ENCODE results near the gene SCNN1B. TPM values are rescaled to one million over a fixed set of nuclear protein-coding genes. Genes with fewer than 3 reads are reported as not detected.
"Not testable (repeated sequence)": the region's sequence is repeated elsewhere in the genome, so short reads cannot be mapped to it uniquely, and the experiment has no call there.

The SCNN1B gene
- total RNA-seq, 2 donors from 2014 or later: 4.7 TPM; not detected in 1

GRCh38 chr16:23395732-23396131 is 93.6 kb downstream of the SCNN1B start:
- TF ChIP-seq CTCF (IDR thresholded peaks at IDR 0.05) (no peak), POLR2A (IDR thresholded peaks at IDR 0.05) (no peak)
- peaks cover 6 to 9% of the 10 kb centered on the region in 2 donors for H3K36me3 ChIP-seq (replicated peaks in 1 of 2; ENCODE audit: insufficient read depth in 1 of 2, low read depth in 2 of 2)
- 91 to 97% methylated on average over 5 to 6 of the region's 6 CpGs for WGBS, 2 donors
- H3K27me3 ChIP-seq: no peaks in the 10 kb centered on the region
- no peak overlapping the region for H3K4me3 ChIP-seq
- ATAC-seq (no peak), DNase-seq (no peak)
- peaks cover 15% of the 10 kb centered on the region for H3K4me1 ChIP-seq
- intact Hi-C loops (cut with DNase I): no loop called here
- no peaks in the 10 kb centered on the region for H3K9me3 ChIP-seq
- no peak overlapping the region for H3K27ac ChIP-seq

GRCh38 chr16:23397464-23397863 is 95.4 kb downstream of the SCNN1B start:
- 83 to 100% methylated on average over 2 of the region's 2 CpGs for whole genome bisulfite sequencing, 2 donors

GRCh38 chr16:23398987-23399805 is 97.1 kb downstream of the SCNN1B start:
- H3K36me3 ChIP-seq (replicated peaks in 1 of 2; ENCODE audit: insufficient read depth in 1 of 2, low read depth in 2 of 2): no peaks in the 10 kb centered on the region
- peaks cover 26% of the 10 kb centered on the region for H3K4me1 ChIP-seq
- intact Hi-C loops (cut with DNase I): no loop called here
- H3K27me3 ChIP-seq: no peaks in the 10 kb centered on the region
- peak overlapping the region in 2 of 4 donors; percentile 41 to 79 for H3K27ac ChIP-seq
- WGBS, 2 donors: 80 to 86% methylated on average over 14 to 17 of the region's 17 CpGs
- TF ChIP-seq POLR2A (IDR thresholded peaks at IDR 0.05): no peak
- TF ChIP-seq CTCF (IDR thresholded peaks at IDR 0.05): no peak
- DNase-seq (peak in 2 of 4 donors; percentile 60 to 65), ATAC-seq (no peak)
- H3K4me3 ChIP-seq: no peak overlapping the region
- H3K9me3 ChIP-seq: no peaks in the 10 kb centered on the region

More at GRCh38 chr16:23397464-23397863, 95.4 kb downstream of the SCNN1B start:
- Histone ChIP-seq H3K27ac (no peak overlapping the region), H3K36me3 (replicated peaks in 1 of 2; ENCODE audit: insufficient read depth in 1 of 2, low read depth in 2 of 2) (peaks cover 0 to 2% of the 10 kb centered on the region in 2 donors), H3K4me3 (no peak overlapping the region), H3K9me3 (no peaks in the 10 kb centered on the region), H3K4me1 (peaks cover 26% of the 10 kb centered on the region), H3K27me3 (no peaks in the 10 kb centered on the region)
- ATAC-seq: no peak
- TF ChIP-seq POLR2A (IDR thresholded peaks at IDR 0.05): no peak
- TF ChIP-seq CTCF (IDR thresholded peaks at IDR 0.05): no peak
- DNase-seq: no peak
- intact Hi-C loops (cut with DNase I): no loop called here

- DNase-seq; intact Hi-C loops (cut with DNase I): not testable (repeated sequence)
- peak overlapping the region; percentile 71 to 79 (median 75) for H3K27ac ChIP-seq
These were observed 98.3 kb downstream of the SCNN1B start for GRCh38 chr16:23400447-23400846.

GRCh38 chr16:23401139-23401538 is 99.0 kb downstream of the SCNN1B start:
- no peaks in the 10 kb centered on the region for H3K36me3 ChIP-seq (replicated peaks in 1 of 2; ENCODE audit: insufficient read depth in 1 of 2, low read depth in 2 of 2)
- H3K27me3 ChIP-seq: no peaks in the 10 kb centered on the region
- peak overlapping the region; percentile 71 to 79 (median 75) for H3K27ac ChIP-seq
- H3K9me3 ChIP-seq: no peaks in the 10 kb centered on the region
- ATAC-seq (peak; percentile 99), DNase-seq (peak; percentile 88 to 94 (median 90))
- H3K4me3 ChIP-seq: no peak overlapping the region
- intact Hi-C loops (cut with DNase I): no loop called here
- 41 to 45% methylated on average over 8 of the region's 8 CpGs for WGBS, 2 donors
- TF ChIP-seq POLR2A (IDR thresholded peaks at IDR 0.05) (no peak), CTCF (IDR thresholded peaks at IDR 0.05) (no peak)
- peaks cover 26% of the 10 kb centered on the region for H3K4me1 ChIP-seq

More at GRCh38 chr16:23400447-23400846, 98.3 kb downstream of the SCNN1B start:
- not testable (repeated sequence) for ATAC-seq; H3K27me3 ChIP-seq; H3K4me3 ChIP-seq; H3K36me3 ChIP-seq (replicated peaks in 1 of 2; ENCODE audit: insufficient read depth in 1 of 2, low read depth in 2 of 2); H3K9me3 ChIP-seq
- WGBS, 2 donors: 85 to 95% methylated on average over 7 of the region's 7 CpGs
- peaks cover 26% of the 10 kb centered on the region for H3K4me1 ChIP-seq

All from body of pancreas (tissue), 4 donors.